Measurements from ENCODE around the gene PARD3. TPM values are rescaled to one million over a fixed set of nuclear protein-coding genes. Genes with fewer than 3 reads are reported as not detected.

Gene PARD3
- total RNA-seq, 4 donors from 2014 or later: 27.3 to 65.3 (median 55.6) TPM

- WGBS, 2 donors (ENCODE audit: low coverage in 1 of 2): 4% methylated on average over 5 of the region's 77 CpGs; no CpG with 5 or more reads in 1 of the 2 donors
- H3K36me3 ChIP-seq: no peaks in the 10 kb centered on the region
- TF ChIP-seq POLR2A (IDR thresholded peaks at IDR 0.05) (no peak), POLR2AphosphoS5 (IDR thresholded peaks at IDR 0.05) (no peak), EP300 (IDR thresholded peaks at IDR 0.05; ENCODE audit: low read depth) (no peak)
- TF ChIP-seq, protein P1, sequence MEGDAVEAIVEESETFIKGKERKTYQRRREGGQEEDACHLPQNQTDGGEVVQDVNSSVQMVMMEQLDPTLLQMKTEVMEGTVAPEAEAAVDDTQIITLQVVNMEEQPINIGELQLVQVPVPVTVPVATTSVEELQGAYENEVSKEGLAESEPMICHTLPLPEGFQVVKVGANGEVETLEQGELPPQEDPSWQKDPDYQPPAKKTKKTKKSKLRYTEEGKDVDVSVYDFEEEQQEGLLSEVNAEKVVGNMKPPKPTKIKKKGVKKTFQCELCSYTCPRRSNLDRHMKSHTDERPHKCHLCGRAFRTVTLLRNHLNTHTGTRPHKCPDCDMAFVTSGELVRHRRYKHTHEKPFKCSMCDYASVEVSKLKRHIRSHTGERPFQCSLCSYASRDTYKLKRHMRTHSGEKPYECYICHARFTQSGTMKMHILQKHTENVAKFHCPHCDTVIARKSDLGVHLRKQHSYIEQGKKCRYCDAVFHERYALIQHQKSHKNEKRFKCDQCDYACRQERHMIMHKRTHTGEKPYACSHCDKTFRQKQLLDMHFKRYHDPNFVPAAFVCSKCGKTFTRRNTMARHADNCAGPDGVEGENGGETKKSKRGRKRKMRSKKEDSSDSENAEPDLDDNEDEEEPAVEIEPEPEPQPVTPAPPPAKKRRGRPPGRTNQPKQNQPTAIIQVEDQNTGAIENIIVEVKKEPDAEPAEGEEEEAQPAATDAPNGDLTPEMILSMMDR (IDR thresholded peaks at IDR 0.05): no peak
- H3K4me1 ChIP-seq: peaks cover 0 to 34% (median 25%) of the 10 kb centered on the region in 4 donors
- H3K27ac ChIP-seq: peak overlapping the region; percentile 91 to 95 (median 94)
- DNase-seq: peak; percentile 50
- no peaks in the 10 kb centered on the region for H3K9me3 ChIP-seq
- in situ Hi-C loops (cut with MboI; ENCODE audit: low pct_ligation_motif_present in 1 of 4, low pct_unique_long_range_greater_than_20kb in 1 of 4, low sequenced_read_pairs in 3 of 4): no loop called here
- intact Hi-C loops (cut with DNase I; ENCODE audit: low total_unique reads): no loop called here
- H3K27me3 ChIP-seq: no peaks in the 10 kb centered on the region
- H3K4me3 ChIP-seq: peak overlapping the region; percentile 78 to 98 (median 91)
Measured at GRCh38 chr10:34814223-34814912, 728 bp downstream of the PARD3 start.

DNA sequence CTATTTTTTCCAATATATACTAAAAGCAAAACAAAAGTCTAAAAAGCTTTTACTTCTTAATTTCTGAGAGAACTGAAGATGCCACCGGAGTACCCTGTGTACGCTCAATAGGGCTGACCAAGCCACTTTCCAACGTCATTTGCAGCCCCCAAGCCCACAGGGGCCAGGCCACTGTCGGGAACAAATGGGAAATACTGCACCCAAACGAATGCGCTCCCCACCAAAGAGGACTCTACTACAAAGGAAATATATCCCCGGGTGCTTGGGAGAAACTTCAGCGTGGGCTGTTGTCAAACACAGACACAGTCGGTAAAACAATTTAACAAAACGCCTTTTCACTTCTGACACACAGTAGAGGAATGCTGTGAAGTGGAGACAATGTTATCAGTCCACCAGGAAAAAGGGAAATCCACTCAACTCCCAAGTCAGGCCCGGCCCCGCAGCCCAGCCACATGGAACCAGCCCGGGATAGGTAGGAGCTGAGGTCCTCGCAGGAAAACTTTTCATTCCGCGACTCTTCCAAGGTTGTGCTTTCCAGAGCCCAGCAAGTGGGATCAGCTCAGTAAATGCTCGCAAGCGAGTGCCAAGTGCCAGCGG, 1.4 kb downstream of the PARD3 start:
- peak overlapping the region; percentile 78 to 98 (median 91) for H3K4me3 ChIP-seq
- in situ Hi-C loops (cut with MboI; ENCODE audit: low pct_ligation_motif_present in 1 of 4, low pct_unique_long_range_greater_than_20kb in 1 of 4, low sequenced_read_pairs in 3 of 4) (no loop called here), intact Hi-C loops (cut with DNase I; ENCODE audit: low total_unique reads) (no loop called here)
- TF ChIP-seq POLR2AphosphoS5 (IDR thresholded peaks at IDR 0.05) (no peak), EP300 (IDR thresholded peaks at IDR 0.05; ENCODE audit: low read depth) (no peak), POLR2A (IDR thresholded peaks at IDR 0.05) (no peak)
- TF ChIP-seq, protein P1 (IDR thresholded peaks at IDR 0.05): no peak
- no peaks in the 10 kb centered on the region for H3K27me3 ChIP-seq
- DNase-seq: peak; percentile 33
- H3K4me1 ChIP-seq: peaks cover 0 to 40% (median 29%) of the 10 kb centered on the region in 4 donors
- peak overlapping the region; percentile 91 to 95 (median 94) for H3K27ac ChIP-seq
- 0 to 13% methylated on average over 3 to 19 of the region's 19 CpGs for WGBS, 2 donors (ENCODE audit: low coverage in 1 of 2)
- no peaks in the 10 kb centered on the region for H3K36me3 ChIP-seq
- no peaks in the 10 kb centered on the region for H3K9me3 ChIP-seq

- in situ Hi-C loops (cut with MboI; ENCODE audit: low pct_ligation_motif_present in 1 of 4, low pct_unique_long_range_greater_than_20kb in 1 of 4, low sequenced_read_pairs in 3 of 4) (no loop called here), intact Hi-C loops (cut with DNase I; ENCODE audit: low total_unique reads) (no loop called here)
- peak overlapping the region in 1 of 4 donors; percentile 98 for H3K4me3 ChIP-seq
- H3K9me3 ChIP-seq: no peaks in the 10 kb centered on the region
- H3K27ac ChIP-seq: peak overlapping the region in 3 of 4 donors; percentile 18 to 45 (median 21)
- H3K27me3 ChIP-seq: no peaks in the 10 kb centered on the region
- 73 to 96% methylated on average over 4 to 5 of the region's 5 CpGs for WGBS, 2 donors (ENCODE audit: low coverage in 1 of 2)
- peaks cover 0 to 46% (median 31%) of the 10 kb centered on the region in 4 donors for H3K4me1 ChIP-seq
- no peak for DNase-seq
- H3K36me3 ChIP-seq: no peaks in the 10 kb centered on the region
- TF ChIP-seq EP300 (IDR thresholded peaks at IDR 0.05; ENCODE audit: low read depth) (no peak), POLR2AphosphoS5 (IDR thresholded peaks at IDR 0.05) (no peak), POLR2A (IDR thresholded peaks at IDR 0.05) (no peak)
- TF ChIP-seq, protein P1 (IDR thresholded peaks at IDR 0.05): no peak
Measured at GRCh38 chr10:34812771-34813170, 2.3 kb downstream of the PARD3 start.

DNA sequence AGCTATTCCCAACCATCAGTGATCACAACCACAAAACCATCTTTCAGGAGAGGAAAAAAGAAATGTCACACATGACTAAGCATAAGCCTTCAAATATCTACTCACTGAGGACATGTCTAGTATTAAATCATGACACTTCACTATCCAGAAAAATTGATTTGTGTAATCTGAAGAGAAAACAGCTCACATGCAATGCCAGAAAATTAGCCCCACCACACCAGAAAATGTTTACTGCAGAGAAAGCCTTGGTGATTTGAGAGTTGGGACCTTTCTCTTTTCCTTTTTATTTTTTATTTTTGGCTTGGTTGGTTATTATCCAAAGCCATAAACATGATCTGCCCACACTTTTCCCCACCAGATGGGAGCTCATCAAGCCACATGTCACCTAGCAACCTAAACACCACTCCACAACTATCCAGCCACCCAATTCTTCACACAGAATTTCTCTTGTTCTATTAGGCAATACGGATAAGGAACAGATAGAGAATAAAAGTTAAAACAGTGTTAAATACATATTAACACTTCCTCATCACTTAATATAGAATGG, 3.1 kb downstream of the PARD3 start:
- Histone ChIP-seq H3K4me1 (peaks cover 0 to 46% (median 31%) of the 10 kb centered on the region in 4 donors), H3K27ac (no peak overlapping the region), H3K27me3 (no peaks in the 10 kb centered on the region), H3K4me3 (no peak overlapping the region), H3K36me3 (no peaks in the 10 kb centered on the region), H3K9me3 (no peaks in the 10 kb centered on the region)
- intact Hi-C loops (cut with DNase I; ENCODE audit: low total_unique reads): no loop called here
- in situ Hi-C loops (cut with MboI; ENCODE audit: low pct_ligation_motif_present in 1 of 4, low pct_unique_long_range_greater_than_20kb in 1 of 4, low sequenced_read_pairs in 3 of 4): no loop called here
- 55 to 82% methylated on average over 1 of the region's 1 CpG for WGBS, 2 donors (ENCODE audit: low coverage in 1 of 2)
- no peak for DNase-seq
- TF ChIP-seq POLR2A (IDR thresholded peaks at IDR 0.05) (no peak), EP300 (IDR thresholded peaks at IDR 0.05; ENCODE audit: low read depth) (no peak), POLR2AphosphoS5 (IDR thresholded peaks at IDR 0.05) (no peak)
- TF ChIP-seq, protein P1 (IDR thresholded peaks at IDR 0.05): no peak
